Esophagus muscularis mucosa (tissue), 4 donors: Measurements from ENCODE around the gene TMEM154. TPM values are rescaled to one million over a fixed set of nuclear protein-coding genes. Genes with fewer than 3 reads are reported as not detected.

Source experiments
- DNase-seq: peaks from one replicate; pipeline ENCODE4 v3.0.0-alpha.2; 2017; ENCODE audit errors: extremely low spot score
- H3K27ac ChIP-seq, 4 donors: fragments of 200-600 bp; sonication (generic); replicated peaks in 1 of 4; 1 replicate in 3 of 4; 2 replicates in 1 of 4; pipeline ENCODE4 v1.5.1; 2016 to 2019; ENCODE audit warnings: mild to moderate bottlenecking in 1 of 4
- H3K27me3 ChIP-seq, 4 donors: fragments of 200-600 bp; sonication (generic); one replicate each; pipeline versions ENCODE4 v1.5.1 to v1.6.0; 2016 to 2019
- H3K36me3 ChIP-seq, 4 donors: fragments of 200-600 bp; sonication (generic); one replicate each; pipeline ENCODE4 v1.5.1; 2016 to 2019
- H3K4me1 ChIP-seq, 4 donors: fragments of 200-600 bp; sonication (generic); one replicate each; pipeline ENCODE4 v1.5.1; 2016 to 2019
- H3K4me3 ChIP-seq, 4 donors: fragments of 200-600 bp; sonication (generic); 1 replicate in 2 of 4; 2 replicates in 2 of 4; pipeline ENCODE4 v1.5.1; 2016 to 2019; ENCODE audit warnings: mild to moderate bottlenecking in 4 of 4, moderate library complexity in 1 of 4
- H3K9me3 ChIP-seq, 4 donors: fragments of 200-600 bp; sonication (generic); 1 replicate in 3 of 4; 2 replicates in 1 of 4; pipeline ENCODE4 v1.5.1; 2016 to 2019
- EP300 ChIP-seq: sonication (generic); formaldehyde crosslinking; IDR thresholded peaks from one replicate; pipeline ENCODE4 v1.6.1; 2017; ENCODE audit warnings: antibody characterized with exemption
- POLR2A ChIP-seq: fragments of 450-650 bp; IDR thresholded peaks from one replicate; pipeline ENCODE4 v1.6.1; 2017; ENCODE audit warnings: antibody characterized with exemption, moderate library complexity, mild to moderate bottlenecking, low read depth
- POLR2AphosphoS5 ChIP-seq, 2 donors: sonication (generic); formaldehyde crosslinking; IDR thresholded peaks; one replicate each; pipeline ENCODE4 v1.6.1; 2017; ENCODE audit warnings: antibody characterized with exemption in 2 of 2
- WGBS: methylation state at CpG from one replicate; pipeline ENCODE4 v1.1.5; 2018; 5-methylcytosine and 5-hydroxymethylcytosine counted together
- intact Hi-C: fragments of 100-400 bp; cut with DNase I; formaldehyde crosslinking; loops from one replicate; pipeline ENCODE4 v1.15.1; 2023
- total RNA-seq, 4 donors: library from RNA; depleted of rRNA; stranded (reverse); fragments of >200 nt; gene quantifications; one replicate each; pipeline versions ENCODE4 v1.1.0 to v1.2.1, GENCODE V29; 2016
- TF ChIP-seq, protein P1 (sequence below), 3 experiments: fragments of 200-600 bp in 2 of 3; fragments of 450-650 bp in 1 of 3; sonication (generic) in 2 of 3; IDR thresholded peaks; one replicate each; pipeline ENCODE4 v1.5.1; 2017 to 2019; ENCODE audit warnings: antibody characterized with exemption in 3 of 3, mild to moderate bottlenecking in 2 of 3, moderate library complexity in 1 of 3

Gene TMEM154
- total RNA-seq, 4 donors from 2014 or later: 1.1 to 2.9 (median 2.3) TPM

GRCh38 chr4:152690706-152691651, 11.2 kb upstream of the TMEM154 start:
- H3K27me3 ChIP-seq: no peaks in the 10 kb centered on the region
- 84% methylated on average over 4 of the region's 4 CpGs for WGBS
- H3K4me1 ChIP-seq: no peaks in the 10 kb centered on the region
- no peak overlapping the region for H3K27ac ChIP-seq
- H3K9me3 ChIP-seq: no peaks in the 10 kb centered on the region
- no peak overlapping the region for H3K4me3 ChIP-seq
- intact Hi-C loops: no loop called here
- TF ChIP-seq, protein P1, sequence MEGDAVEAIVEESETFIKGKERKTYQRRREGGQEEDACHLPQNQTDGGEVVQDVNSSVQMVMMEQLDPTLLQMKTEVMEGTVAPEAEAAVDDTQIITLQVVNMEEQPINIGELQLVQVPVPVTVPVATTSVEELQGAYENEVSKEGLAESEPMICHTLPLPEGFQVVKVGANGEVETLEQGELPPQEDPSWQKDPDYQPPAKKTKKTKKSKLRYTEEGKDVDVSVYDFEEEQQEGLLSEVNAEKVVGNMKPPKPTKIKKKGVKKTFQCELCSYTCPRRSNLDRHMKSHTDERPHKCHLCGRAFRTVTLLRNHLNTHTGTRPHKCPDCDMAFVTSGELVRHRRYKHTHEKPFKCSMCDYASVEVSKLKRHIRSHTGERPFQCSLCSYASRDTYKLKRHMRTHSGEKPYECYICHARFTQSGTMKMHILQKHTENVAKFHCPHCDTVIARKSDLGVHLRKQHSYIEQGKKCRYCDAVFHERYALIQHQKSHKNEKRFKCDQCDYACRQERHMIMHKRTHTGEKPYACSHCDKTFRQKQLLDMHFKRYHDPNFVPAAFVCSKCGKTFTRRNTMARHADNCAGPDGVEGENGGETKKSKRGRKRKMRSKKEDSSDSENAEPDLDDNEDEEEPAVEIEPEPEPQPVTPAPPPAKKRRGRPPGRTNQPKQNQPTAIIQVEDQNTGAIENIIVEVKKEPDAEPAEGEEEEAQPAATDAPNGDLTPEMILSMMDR (IDR thresholded peaks at IDR 0.05): no peak
- TF ChIP-seq POLR2AphosphoS5 (IDR thresholded peaks at IDR 0.05) (no peak), POLR2A (no peak), EP300 (no peak)
- DNase-seq: no peak
- no peaks in the 10 kb centered on the region for H3K36me3 ChIP-seq

DNA sequence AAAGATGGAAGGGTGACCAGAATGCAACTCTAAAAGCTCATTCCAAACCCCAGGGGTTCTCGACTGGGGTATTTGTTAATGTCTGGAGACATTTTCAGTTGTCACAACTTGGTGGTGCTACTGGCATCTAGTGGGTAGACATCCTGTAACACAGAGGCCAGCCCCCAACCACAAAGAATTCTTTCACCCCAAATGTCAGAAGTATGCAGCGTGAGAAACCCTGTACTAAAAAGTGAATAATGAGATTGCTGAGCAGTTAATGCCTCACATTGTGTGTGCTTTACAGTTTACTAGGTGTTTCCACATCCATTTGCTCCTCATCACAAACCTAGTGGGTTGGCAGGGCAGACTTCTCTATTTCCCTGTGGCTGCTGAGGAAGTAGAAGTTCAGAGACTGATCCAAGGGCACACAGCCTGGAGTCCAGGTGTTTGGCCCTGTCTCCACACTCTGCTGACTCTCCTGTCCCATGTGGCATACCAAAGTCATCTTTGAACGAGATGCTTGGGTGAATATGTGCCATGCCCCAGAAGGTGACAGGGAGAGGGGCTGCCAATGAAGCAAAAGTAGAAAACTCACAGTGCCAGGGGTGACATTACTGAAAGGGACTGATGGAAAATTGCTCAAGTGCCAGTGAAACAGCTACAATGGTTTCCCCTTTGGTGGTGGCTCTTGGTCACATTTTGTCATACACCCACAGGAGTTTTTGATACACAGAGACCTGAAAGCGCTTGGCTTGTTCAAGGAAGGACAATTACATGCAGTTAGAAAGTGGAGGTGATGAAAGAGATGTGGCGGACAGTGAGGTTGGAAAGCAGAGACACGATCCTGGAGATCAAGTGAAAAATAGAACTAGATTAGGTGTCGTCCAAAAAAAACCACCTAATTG, 10.1 kb upstream of the TMEM154 start:
- WGBS: 85% methylated on average over 7 of the region's 7 CpGs
- H3K27ac ChIP-seq: no peak overlapping the region

DNA sequence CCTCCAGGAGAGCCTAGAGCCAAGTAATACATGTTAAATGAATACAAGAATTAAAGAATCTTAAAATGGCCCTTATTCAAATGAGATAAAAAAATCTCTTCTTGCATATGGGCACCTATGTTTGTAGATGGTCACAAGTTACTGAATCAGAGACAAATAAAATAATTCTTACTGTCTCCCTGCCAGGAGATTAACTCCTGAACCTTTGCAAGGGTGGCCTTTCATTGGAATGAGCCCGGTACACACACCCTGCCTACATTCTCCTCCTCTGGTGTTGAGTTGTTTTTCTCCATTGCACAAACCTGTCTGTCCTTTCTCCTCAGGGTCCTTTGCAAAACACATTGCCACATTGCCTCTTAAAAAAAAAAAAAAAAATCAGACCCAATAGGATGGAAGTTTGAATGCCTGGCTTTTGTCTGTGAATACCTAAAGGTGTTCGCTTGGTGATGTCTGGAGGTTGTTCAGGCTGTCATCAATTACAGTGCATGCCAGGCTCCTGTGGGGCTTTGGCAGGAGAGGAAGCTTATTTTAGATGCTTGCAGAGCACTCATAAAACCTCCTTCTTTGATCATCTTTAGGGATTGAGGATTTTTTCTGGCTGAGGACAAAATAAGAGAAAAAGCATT, 8.3 kb upstream of the TMEM154 start:
- Histone ChIP-seq H3K36me3 (no peaks in the 10 kb centered on the region), H3K4me1 (no peaks in the 10 kb centered on the region), H3K4me3 (no peak overlapping the region), H3K27ac (no peak overlapping the region), H3K9me3 (no peaks in the 10 kb centered on the region), H3K27me3 (no peaks in the 10 kb centered on the region)
- DNase-seq: no peak
- no peak for TF ChIP-seq POLR2A
- no peak for TF ChIP-seq EP300
- no peak for TF ChIP-seq POLR2AphosphoS5 (IDR thresholded peaks at IDR 0.05)
- TF ChIP-seq, protein P1 (IDR thresholded peaks at IDR 0.05): no peak
- intact Hi-C loops: no loop called here
- WGBS: 65% methylated on average over 2 of the region's 2 CpGs

More for the DNA sequence above, 10.1 kb upstream of the TMEM154 start:
- no peaks in the 10 kb centered on the region for H3K27me3 ChIP-seq
- intact Hi-C loops: no loop called here
- no peak for TF ChIP-seq POLR2AphosphoS5 (IDR thresholded peaks at IDR 0.05)
- TF ChIP-seq EP300: no peak
- no peak for TF ChIP-seq POLR2A
- TF ChIP-seq, protein P1 (IDR thresholded peaks at IDR 0.05): no peak
- H3K4me1 ChIP-seq: no peaks in the 10 kb centered on the region
- no peak for DNase-seq
- H3K4me3 ChIP-seq: no peak overlapping the region
- no peaks in the 10 kb centered on the region for H3K36me3 ChIP-seq
- no peaks in the 10 kb centered on the region for H3K9me3 ChIP-seq

- no peaks in the 10 kb centered on the region for H3K27me3 ChIP-seq
- no peak for DNase-seq
- H3K4me3 ChIP-seq: no peak overlapping the region
- intact Hi-C loops: no loop called here
- WGBS: 73% methylated on average over 8 of the region's 8 CpGs
- H3K36me3 ChIP-seq: no peaks in the 10 kb centered on the region
- TF ChIP-seq EP300 (no peak), POLR2A (no peak), POLR2AphosphoS5 (IDR thresholded peaks at IDR 0.05) (no peak)
- TF ChIP-seq, protein P1 (IDR thresholded peaks at IDR 0.05): no peak
- no peaks in the 10 kb centered on the region for H3K9me3 ChIP-seq
- no peak overlapping the region for H3K27ac ChIP-seq
- H3K4me1 ChIP-seq: no peaks in the 10 kb centered on the region
Observed at GRCh38 chr4:152686452-152687013, 6.7 kb upstream of the TMEM154 start.
